ENCODE data around the gene MLKL. TPM values are rescaled to one million over a fixed set of nuclear protein-coding genes. Genes with fewer than 3 reads are reported as not detected.

The MLKL gene
- total and polyA plus RNA-seq, 8 donors: 3.6 to 12.4 (median 7.0) TPM

- WGBS, 2 donors: 91 to 94% methylated on average over 13 of the region's 13 CpGs
- TF ChIP-seq CTCF (IDR thresholded peaks at IDR 0.05): no peak
- H3K9me3 ChIP-seq: no peaks in the 10 kb centered on the region
- H3K27ac ChIP-seq: no peak overlapping the region
- H3K27me3 ChIP-seq: no peaks in the 10 kb centered on the region
- FAIRE-seq: no peak
- ATAC-seq: no peak
- H3K4me3 ChIP-seq: no peak overlapping the region
- no peaks in the 10 kb centered on the region for H3K36me3 ChIP-seq
- no peaks in the 10 kb centered on the region for H3K4me1 ChIP-seq
- no peak for DNase-seq
- intact Hi-C loops (cut with DNase I): loop anchor here in 2 of 3 donors (10.0 kb wide), 2 partner anchors 137 to 147 kb away; no protein-coding TSS in a partner anchor
These were observed 17.5 kb upstream of the MLKL start for GRCh38 chr16:74718140-74718539.

- H3K4me1 ChIP-seq: no peaks in the 10 kb centered on the region
- no peak overlapping the region for H3K27ac ChIP-seq
- H3K4me3 ChIP-seq: no peak overlapping the region
- 85 to 91% methylated on average over 7 of the region's 7 CpGs for WGBS, 2 donors
- TF ChIP-seq CTCF (IDR thresholded peaks at IDR 0.05): no peak
- H3K9me3 ChIP-seq: no peaks in the 10 kb centered on the region
- intact Hi-C loops (cut with DNase I): loop anchor here in 2 of 3 donors (10.0 kb wide), 2 partner anchors 137 to 147 kb away; no protein-coding TSS in a partner anchor
- ATAC-seq: no peak
- no peak for DNase-seq
- no peaks in the 10 kb centered on the region for H3K36me3 ChIP-seq
- FAIRE-seq: no peak
- H3K27me3 ChIP-seq: no peaks in the 10 kb centered on the region
These were observed 16.7 kb upstream of the MLKL start for GRCh38 chr16:74717367-74717766.

- Histone ChIP-seq H3K4me1 (no peaks in the 10 kb centered on the region), H3K9me3 (no peaks in the 10 kb centered on the region), H3K4me3 (no peak overlapping the region), H3K36me3 (no peaks in the 10 kb centered on the region), H3K27me3 (no peaks in the 10 kb centered on the region), H3K27ac (no peak overlapping the region)
- WGBS, 2 donors: 87% methylated on average over 13 to 15 of the region's 15 CpGs
- TF ChIP-seq CTCF (IDR thresholded peaks at IDR 0.05): no peak
- FAIRE-seq: no peak
- ATAC-seq: no peak
- intact Hi-C loops (cut with DNase I): loop anchor here in 2 of 3 donors (10.0 kb wide), 2 partner anchors 138 to 148 kb away; no protein-coding TSS in a partner anchor
- DNase-seq: peak in 1 of 6 donors; percentile 55
These were observed 15.7 kb upstream of the MLKL start for GRCh38 chr16:74716355-74716754.

GRCh38 chr16:74713876-74714275 is 13.2 kb upstream of the MLKL start:
- Histone ChIP-seq H3K4me3 (no peak overlapping the region), H3K9me3 (no peaks in the 10 kb centered on the region), H3K27ac (no peak overlapping the region), H3K36me3 (no peaks in the 10 kb centered on the region), H3K27me3 (no peaks in the 10 kb centered on the region), H3K4me1 (no peaks in the 10 kb centered on the region)
- intact Hi-C loops (cut with DNase I): loop anchor here in 2 of 3 donors (10.0 kb wide), 2 partner anchors 141 to 151 kb away; no protein-coding TSS in a partner anchor
- TF ChIP-seq CTCF (IDR thresholded peaks at IDR 0.05): no peak
- 90 to 95% methylated on average over 10 of the region's 10 CpGs for WGBS, 2 donors
- peak in 1 of 6 donors; percentile 42 for DNase-seq
- FAIRE-seq: no peak
- no peak for ATAC-seq

GRCh38 chr16:74713325-74713724 is 12.7 kb upstream of the MLKL start:
- intact Hi-C loops (cut with DNase I): loop anchor here in 2 of 3 donors (10.0 kb wide), 2 partner anchors 141 to 151 kb away; no protein-coding TSS in a partner anchor
- ATAC-seq (no peak), DNase-seq (peak in 1 of 6 donors; percentile 55), FAIRE-seq (no peak)
- Histone ChIP-seq H3K4me1 (no peaks in the 10 kb centered on the region), H3K27me3 (no peaks in the 10 kb centered on the region), H3K4me3 (no peak overlapping the region), H3K27ac (no peak overlapping the region), H3K36me3 (no peaks in the 10 kb centered on the region), H3K9me3 (no peaks in the 10 kb centered on the region)
- TF ChIP-seq CTCF (IDR thresholded peaks at IDR 0.05): no peak
- WGBS, 2 donors: 88% methylated on average over 9 to 10 of the region's 10 CpGs

Data from pancreas (tissue), 10 donors.